COLO668 (cell line): ENCODE data around the gene ESYT1.
A peak's percentile ranks its signal among the peaks of the same experiment; 100 is the strongest.
"Not testable (repeated sequence)": the region's sequence is repeated elsewhere in the genome, so short reads cannot be mapped to it uniquely, and the experiment has no call there.

Experiments used
- DNase-seq: peaks from one replicate; lab custom pipeline; 2025; ENCODE audit not compliant: unreplicated experiment; lab: John Stamatoyannopoulos, UW

ESYT1 gene

GRCh38 chr12:56155256-56155845 lies 27.3 kb downstream of the ESYT1 start:
- DNase-seq, result no peak

GRCh38 chr12:56156464-56157200 lies 28.6 kb downstream of the ESYT1 start:
- not testable (repeated sequence) for DNase-seq

- DNase-seq, result peak; percentile 69
Observed at GRCh38 chr12:56157201-56158028, 29.3 kb downstream of the ESYT1 start.

- DNase-seq, result peak; percentile 89
Observed at GRCh38 chr12:56158029-56158925, 30.2 kb downstream of the ESYT1 start, which contains the start of gene MYL6. MYL6 (plus strand) TSS chr12:56158359; CDS start chr12:56158402, 43 bp downstream.

- DNase-seq, result no peak
Observed at GRCh38 chr12:56158926-56159461, 30.9 kb downstream of the ESYT1 start.

- no peak for DNase-seq
Observed at GRCh38 chr12:56159482-56160192, 31.6 kb downstream of the ESYT1 start.

GRCh38 chr12:56160193-56160763 lies 32.2 kb downstream of the ESYT1 start:
- DNase-seq, result no peak

GRCh38 chr12:56160894-56161689 lies 33.0 kb downstream of the ESYT1 start:
- DNase-seq, result no peak

- DNase-seq, result no peak
Observed at GRCh38 chr12:56161690-56162351, 33.8 kb downstream of the ESYT1 start.

GRCh38 chr12:56162468-56163290 lies 34.6 kb downstream of the ESYT1 start:
- DNase-seq, result no peak

GRCh38 chr12:56163533-56164344 lies 35.7 kb downstream of the ESYT1 start:
- DNase-seq, result no peak

GRCh38 chr12:56164345-56164729 lies 36.3 kb downstream of the ESYT1 start:
- DNase-seq, result no peak

GRCh38 chr12:56165369-56165768 lies 37.3 kb downstream of the ESYT1 start:
- no peak for DNase-seq

- DNase-seq, result no peak
Observed at GRCh38 chr12:56169229-56169759, 41.2 kb downstream of the ESYT1 start.

- no peak for DNase-seq
Observed at GRCh38 chr12:56172839-56173238, 44.8 kb downstream of the ESYT1 start.

- DNase-seq, result no peak
Observed at GRCh38 chr12:56178347-56178746, 50.3 kb downstream of the ESYT1 start.
